Peyer's patch (tissue), 4 donors: ENCODE data around the gene SDF4. TPM values are rescaled to one million over a fixed set of nuclear protein-coding genes. Genes with fewer than 3 reads are reported as not detected.

Experiments
- DNase-seq, 3 donors: peaks; one replicate each; pipeline ENCODE4 v3.0.0-alpha.2; 2017 to 2019
- H3K27ac ChIP-seq, 4 donors: fragments of 200-600 bp; sonication (generic); one replicate each; pipeline ENCODE4 v1.5.1; 2016 to 2019
- H3K27me3 ChIP-seq, 2 donors: fragments of 200-600 bp; sonication (generic); one replicate each; pipeline ENCODE4 v1.5.1; 2019
- H3K36me3 ChIP-seq, 3 donors: fragments of 200-600 bp; sonication (generic); one replicate each; pipeline ENCODE4 v1.5.1; 2016 to 2019
- H3K4me1 ChIP-seq, 4 donors: fragments of 200-600 bp; sonication (generic); one replicate each; pipeline ENCODE4 v1.5.1; 2016 to 2019
- H3K4me3 ChIP-seq, 4 donors: fragments of 200-600 bp; sonication (generic); 1 replicate in 3 of 4; 2 replicates in 1 of 4; pipeline ENCODE4 v1.5.1; 2016 to 2019; ENCODE audit warnings: mild to moderate bottlenecking in 1 of 4
- H3K9me3 ChIP-seq, 4 donors: fragments of 200-600 bp; sonication (generic); one replicate each; pipeline ENCODE4 v1.5.1; 2016 to 2019; ENCODE audit warnings: mild to moderate bottlenecking in 1 of 4
- CTCF ChIP-seq, 6 experiments: fragments of 450-650 bp in 4 of 6; fragments of 200-600 bp in 2 of 6; sonication (generic) in 1 of 6; IDR thresholded peaks; one replicate each; pipeline ENCODE4 v1.5.1; 2017 to 2019; ENCODE audit warnings: antibody characterized with exemption in 6 of 6, mild to moderate bottlenecking in 3 of 6, moderate library complexity in 1 of 6
- POLR2A ChIP-seq, 2 donors: fragments of 450-650 bp; IDR thresholded peaks; one replicate each; pipeline ENCODE4 v1.5.1; 2017; ENCODE audit warnings: antibody characterized with exemption in 2 of 2, mild to moderate bottlenecking in 2 of 2, moderate library complexity in 2 of 2
- total RNA-seq, 4 donors: library from RNA; depleted of rRNA; stranded (reverse); fragments of >200 nt; gene quantifications; one replicate each; pipeline ENCODE4 v1.1.0, GENCODE V29; 2016

Gene SDF4
- total RNA-seq, 4 donors from 2014 or later: 88.3 to 280 (median 177) TPM

- peak overlapping the region in 3 of 4 donors; percentile 2 to 57 (median 57) for H3K27ac ChIP-seq
- H3K4me1 ChIP-seq: peaks cover 0 to 61% (median 39%) of the 10 kb centered on the region in 4 donors
- peaks cover 0 to 8% of the 10 kb centered on the region in 2 donors for H3K27me3 ChIP-seq
- TF ChIP-seq POLR2A (IDR thresholded peaks at IDR 0.05) (no peak), CTCF (IDR thresholded peaks at IDR 0.05) (no peak)
- no peaks in the 10 kb centered on the region for H3K9me3 ChIP-seq
- H3K4me3 ChIP-seq: peak overlapping the region; percentile 2 to 35 (median 26)
- peaks cover 0 to 3% (median 0%) of the 10 kb centered on the region in 3 donors for H3K36me3 ChIP-seq
- peak in 1 of 3 donors; percentile 42 for DNase-seq
Observed at GRCh38 chr1:1211541-1212441, 20.0 kb downstream of the SDF4 start.

GRCh38 chr1:1210726-1211540 is 20.9 kb downstream of the SDF4 start:
- peak in 1 of 3 donors; percentile 42 for DNase-seq

GRCh38 chr1:1208713-1209433 is 22.9 kb downstream of the SDF4 start:
- peak in 2 of 3 donors; percentile 81 to 82 for DNase-seq
- TF ChIP-seq CTCF (IDR thresholded peaks at IDR 0.05): no peak
- TF ChIP-seq POLR2A (IDR thresholded peaks at IDR 0.05): no peak
- Histone ChIP-seq H3K36me3 (no peaks in the 10 kb centered on the region), H3K9me3 (no peaks in the 10 kb centered on the region), H3K4me3 (peak overlapping the region; percentile 12 to 33 (median 28)), H3K27ac (peak overlapping the region; percentile 52 to 81 (median 62)), H3K27me3 (peaks cover 0 to 8% of the 10 kb centered on the region in 2 donors), H3K4me1 (peaks cover 0 to 64% (median 36%) of the 10 kb centered on the region in 4 donors)

More at GRCh38 chr1:1210726-1211540, 20.9 kb downstream of the SDF4 start:
- no peak for TF ChIP-seq POLR2A (IDR thresholded peaks at IDR 0.05)
- TF ChIP-seq CTCF (IDR thresholded peaks at IDR 0.05): no peak
- Histone ChIP-seq H3K36me3 (no peaks in the 10 kb centered on the region), H3K9me3 (no peaks in the 10 kb centered on the region), H3K27ac (no peak overlapping the region), H3K4me3 (no peak overlapping the region), H3K27me3 (peaks cover 0 to 8% of the 10 kb centered on the region in 2 donors), H3K4me1 (peaks cover 0 to 70% (median 46%) of the 10 kb centered on the region in 4 donors)

GRCh38 chr1:1207571-1207892 is 24.3 kb downstream of the SDF4 start:
- peaks cover 0 to 51% (median 30%) of the 10 kb centered on the region in 4 donors for H3K4me1 ChIP-seq
- H3K36me3 ChIP-seq: no peaks in the 10 kb centered on the region
- H3K4me3 ChIP-seq: no peak overlapping the region
- no peak for TF ChIP-seq CTCF (IDR thresholded peaks at IDR 0.05)
- no peak for TF ChIP-seq POLR2A (IDR thresholded peaks at IDR 0.05)
- peak overlapping the region; percentile 52 to 81 (median 62) for H3K27ac ChIP-seq
- peaks cover 0 to 8% of the 10 kb centered on the region in 2 donors for H3K27me3 ChIP-seq
- DNase-seq: peak in 1 of 3 donors; percentile 43
- no peaks in the 10 kb centered on the region for H3K9me3 ChIP-seq
